K562 (cell line): ENCODE data around the gene GALNT17.

Experiments
- ADNP ChIP-seq: fragments of 200-800 bp; sonication (Bioruptor generic); IDR thresholded peaks from 2 replicates; pipeline ENCODE4 v1.6.1; 2016; ENCODE audit warnings: missing genetic modification characterization, missing compliant biosample characterization
- EZH2 ChIP-seq: IDR thresholded peaks from 2 replicates; pipeline ENCODE4 v1.6.1; 2012; ENCODE audit warnings: low read depth, mild to moderate bottlenecking, inconsistent platforms, low read length, borderline replicate concordance
- KAT8 ChIP-seq: fragments of 450-650 bp; IDR thresholded peaks from 2 replicates; pipeline ENCODE4 v1.6.1; 2016; ENCODE audit warnings: low read depth, mild to moderate bottlenecking
- MBD2 ChIP-seq: sonication (generic); IDR thresholded peaks from 2 replicates; pipeline ENCODE4 v1.6.1; 2016; ENCODE audit warnings: low read depth, borderline replicate concordance
- NR2C2 ChIP-seq, 2 experiments: fragments of 200-800 bp in 1 of 2; sonication (Bioruptor generic) in 1 of 2; sonication (generic) in 1 of 2; formaldehyde crosslinking in 1 of 2; IDR thresholded peaks; 2 replicates each; pipeline versions ENCODE4 v1.6.1 to v1.8.0; 2016 to 2022; ENCODE audit warnings: mild to moderate bottlenecking in 1 of 2, missing compliant biosample characterization in 1 of 2, missing genetic modification characterization in 1 of 2, missing genetic modification reagents in 1 of 2
- RCOR1 ChIP-seq, 2 experiments: IDR thresholded peaks; 2 replicates each; pipeline ENCODE4 v1.6.1; 2012; ENCODE audit warnings: low read depth in 2 of 2, low read length in 2 of 2, borderline replicate concordance in 1 of 2, improper control_type of control experiment in 1 of 2
- RFX1 ChIP-seq: fragments of 450-650 bp; IDR thresholded peaks from 2 replicates; pipeline ENCODE4 v1.6.1; 2016; ENCODE audit warnings: mild to moderate bottlenecking, moderate library complexity

DNA sequence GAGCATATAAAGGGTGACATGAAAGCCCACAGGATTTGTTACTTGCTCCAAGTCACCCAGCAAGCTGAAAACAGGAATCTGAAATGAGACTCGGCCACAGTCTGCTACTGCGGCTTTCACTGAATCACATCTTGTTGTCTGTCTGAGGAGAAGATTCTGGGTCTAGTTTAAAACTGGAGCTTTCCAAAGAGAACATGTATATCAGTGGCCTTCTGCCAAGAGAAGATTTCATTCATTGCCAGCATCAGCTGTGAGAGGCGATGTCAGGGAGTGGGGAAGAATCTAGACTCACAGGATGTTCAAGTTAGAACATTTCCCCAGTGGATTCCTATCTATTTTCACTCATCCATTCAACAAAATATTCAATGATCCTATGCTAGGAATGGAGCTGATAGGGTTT is 122.8 kb downstream of the GALNT17 start:
- TF ChIP-seq EZH2 (no peak), ADNP (tag) (no peak), KAT8 (no peak), NR2C2 (CRISPR knock-in tag; IDR thresholded peaks at IDR 0.05) (no peak), NR2C2 (tag; IDR thresholded peaks at IDR 0.05) (no peak), MBD2 (no peak), RFX1 (no peak), RCOR1 (IDR thresholded peaks at IDR 0.05; ENCODE audit: borderline replicate concordance in 1 of 2, low read depth in 2 of 2, low read length in 2 of 2) (no peak)
